Loucy (cell line): Measurements from ENCODE around the gene ENC1.

Experiments
- H2AFZ ChIP-seq: fragments of 200-600 bp; sonication (generic); 2 replicates; pipeline ENCODE4 v1.6.0; 2016; ENCODE audit warnings: antibody characterized with exemption, mild to moderate bottlenecking, low read length, moderate library complexity
- H3F3A ChIP-seq: fragments of 200-600 bp; 2 replicates; pipeline ENCODE4 v1.6.0; 2016; ENCODE audit warnings: antibody characterized with exemption, low read depth, mild to moderate bottlenecking
- H3K27me3 ChIP-seq: fragments of 200-600 bp; sonication (generic); 2 replicates; pipeline ENCODE4 v1.6.1; 2014; ENCODE audit warnings: low read length, mild to moderate bottlenecking; ENCODE audit not compliant: insufficient read depth, poor library complexity, severe bottlenecking
- H3K36me3 ChIP-seq: fragments of 200-600 bp; sonication (generic); 2 replicates; pipeline ENCODE4 v1.6.1; 2016; ENCODE audit warnings: low read length; ENCODE audit not compliant: insufficient read depth
- H3K4me1 ChIP-seq: fragments of 200-600 bp; sonication (generic); 2 replicates; pipeline ENCODE4 v1.5.1; 2014; ENCODE audit warnings: low read length, mild to moderate bottlenecking; ENCODE audit not compliant: insufficient read depth, poor library complexity, severe bottlenecking
- H3K4me2 ChIP-seq: fragments of 200-600 bp; sonication (generic); 2 replicates; pipeline ENCODE4 v1.6.0; 2014; ENCODE audit warnings: antibody characterized with exemption, low read length, low read depth, mild to moderate bottlenecking; ENCODE audit not compliant: poor library complexity, severe bottlenecking
- H3K4me3 ChIP-seq: fragments of 200-600 bp; sonication (generic); 2 replicates; pipeline ENCODE4 v1.5.1; 2014; ENCODE audit warnings: low read length, mild to moderate bottlenecking, mixed read lengths; ENCODE audit not compliant: poor library complexity, severe bottlenecking
- H3K79me2 ChIP-seq: fragments of 200-600 bp; sonication (generic); 2 replicates; pipeline ENCODE4 v1.6.1; 2014; ENCODE audit warnings: low read length; ENCODE audit not compliant: insufficient read depth
- H3K9ac ChIP-seq: fragments of 200-600 bp; sonication (generic); 2 replicates; pipeline ENCODE4 v1.6.0; 2014; ENCODE audit warnings: mild to moderate bottlenecking, low read depth, low read length, moderate library complexity; ENCODE audit not compliant: poor library complexity, severe bottlenecking
- H3K9me2 ChIP-seq: fragments of 200-600 bp; sonication (generic); replicated peaks from 2 replicates; pipeline ENCODE4 v1.6.1; 2016; ENCODE audit warnings: low read depth, low read length, mixed read lengths
- H3K9me3 ChIP-seq: fragments of 200-600 bp; sonication (generic); 2 replicates; pipeline ENCODE4 v1.6.1; 2014; ENCODE audit warnings: mild to moderate bottlenecking, antibody characterized with exemption, low read length, low read depth; ENCODE audit not compliant: insufficient read depth
- H4K20me1 ChIP-seq: fragments of 200-600 bp; sonication (generic); 2 replicates; pipeline ENCODE4 v1.6.0; 2014; ENCODE audit warnings: antibody characterized with exemption, low read length, mild to moderate bottlenecking; ENCODE audit not compliant: insufficient read depth, poor library complexity, severe bottlenecking
- CTCF ChIP-seq: fragments of 200-600 bp; sonication (generic); conservative IDR thresholded peaks from 2 replicates; pipeline ENCODE4 v1.5.1; 2014; ENCODE audit warnings: mild to moderate bottlenecking, antibody characterized with exemption, low read length
- EZH2phosphoT487 ChIP-seq: fragments of 200-600 bp; IDR thresholded peaks from 2 replicates; pipeline ENCODE4 v1.6.1; 2018; ENCODE audit warnings: antibody characterized with exemption, mild to moderate bottlenecking, moderate library complexity, borderline replicate concordance

The ENC1 gene

GRCh38 chr5:74640450-74640953 lies at the start of gene ENC1:
Gene ENC1 (minus strand): TSS chr5:74640728. CDS start chr5:74636485, 4,243 bp downstream.
- Histone ChIP-seq H3K9ac (peak within 1 kb of the TSS; percentile 95), H3F3A (no peaks in the 10 kb centered on the region), H3K9me3 (no peaks in the 10 kb centered on the region), H3K36me3 (peaks cover 7% of the 10 kb centered on the region; the same call in 1 of the 2 replicates), H3K79me2 (peaks cover 48% of the 10 kb centered on the region), H4K20me1 (peaks cover 18% of the 10 kb centered on the region), H3K4me3 (peak within 1 kb of the TSS; percentile 86), H3K9me2 (no peaks in the 10 kb centered on the region), H3K4me1 (peaks cover 29% of the 10 kb centered on the region), H2AFZ (peak within 1 kb of the TSS; percentile 88), H3K27me3 (no peaks in the 10 kb centered on the region), H3K4me2 (peak within 1 kb of the TSS; percentile 89)
- TF ChIP-seq EZH2phosphoT487 (no peak), CTCF (peak; percentile 37)

- no peaks in the 10 kb centered on the region for H3K9me2 ChIP-seq
- H3K9me3 ChIP-seq, result no peaks in the 10 kb centered on the region
- no peaks in the 10 kb centered on the region for H4K20me1 ChIP-seq
- peaks cover 28% of the 10 kb centered on the region for H3K4me1 ChIP-seq
- no peak overlapping the region for H2AFZ ChIP-seq
- no peaks in the 10 kb centered on the region for H3K36me3 ChIP-seq
- H3F3A ChIP-seq, result no peaks in the 10 kb centered on the region
- peak overlapping the region; percentile 12 for H3K9ac ChIP-seq
- peak overlapping the region; percentile 89 for H3K4me2 ChIP-seq
- no peak for TF ChIP-seq EZH2phosphoT487
- TF ChIP-seq CTCF, result no peak
- H3K79me2 ChIP-seq, result peaks cover 22% of the 10 kb centered on the region; the same call in 1 of the 2 replicates
- H3K4me3 ChIP-seq, result peak overlapping the region; percentile 87
- no peaks in the 10 kb centered on the region for H3K27me3 ChIP-seq
Measured at GRCh38 chr5:74686962-74687751, 46.6 kb upstream of the ENC1 start.

GRCh38 chr5:74685979-74686631 lies 45.6 kb upstream of the ENC1 start:
- Histone ChIP-seq H3K27me3 (no peaks in the 10 kb centered on the region), H3K9me2 (no peaks in the 10 kb centered on the region), H3K79me2 (peaks cover 22% of the 10 kb centered on the region; the same call in 1 of the 2 replicates), H2AFZ (no peak overlapping the region), H4K20me1 (no peaks in the 10 kb centered on the region), H3K36me3 (no peaks in the 10 kb centered on the region), H3K9me3 (no peaks in the 10 kb centered on the region), H3F3A (no peaks in the 10 kb centered on the region), H3K9ac (peak overlapping the region; percentile 90), H3K4me2 (peak overlapping the region; percentile 89), H3K4me3 (peak overlapping the region; percentile 87), H3K4me1 (peaks cover 28% of the 10 kb centered on the region)
- TF ChIP-seq CTCF, result no peak
- no peak for TF ChIP-seq EZH2phosphoT487
